GM23248 (cell line): ENCODE data around the gene CLTRN. TPM values are rescaled to one million over a fixed set of nuclear protein-coding genes. Genes with fewer than 3 reads are reported as not detected.
"Not testable (repeated sequence)": the region's sequence is repeated elsewhere in the genome, so short reads cannot be mapped to it uniquely, and the experiment has no call there.

Experiments used
- DNase-seq: peaks from one replicate; pipeline ENCODE4 v3.0.0-alpha.2; 2015
- H2AFZ ChIP-seq: fragments of 200-600 bp; sonication (generic); 2 replicates; pipeline ENCODE4 v1.6.1; 2016; ENCODE audit warnings: antibody characterized with exemption
- H3F3A ChIP-seq: fragments of 200-600 bp; sonication (generic); 2 replicates; pipeline ENCODE4 v1.6.1; 2016; ENCODE audit warnings: mild to moderate bottlenecking, antibody characterized with exemption, mixed run types; ENCODE audit not compliant: insufficient read depth
- H3K27ac ChIP-seq: fragments of 200-600 bp; sonication (generic); 2 replicates; pipeline ENCODE4 v1.5.1; 2016; ENCODE audit warnings: mild to moderate bottlenecking
- H3K27me3 ChIP-seq: fragments of 200-600 bp; sonication (generic); replicated peaks from 2 replicates; pipeline ENCODE4 v1.6.1; 2016; ENCODE audit warnings: mild to moderate bottlenecking; ENCODE audit not compliant: insufficient read depth
- H3K36me3 ChIP-seq: fragments of 200-600 bp; sonication (generic); 2 replicates; pipeline ENCODE4 v1.6.1; 2016; ENCODE audit warnings: low read depth, mild to moderate bottlenecking
- H3K4me1 ChIP-seq: fragments of 200-600 bp; sonication (generic); 2 replicates; pipeline ENCODE4 v1.6.1; 2016; ENCODE audit warnings: mild to moderate bottlenecking; ENCODE audit not compliant: insufficient read depth
- H3K4me2 ChIP-seq: fragments of 200-600 bp; sonication (generic); one replicate; pipeline ENCODE4 v1.6.1; 2016; ENCODE audit warnings: mild to moderate bottlenecking; ENCODE audit not compliant: unreplicated experiment
- H3K4me3 ChIP-seq: fragments of 200-600 bp; sonication (generic); 2 replicates; pipeline ENCODE4 v1.5.1; 2016; ENCODE audit warnings: mild to moderate bottlenecking
- H3K79me2 ChIP-seq: fragments of 200-600 bp; sonication (generic); 2 replicates; pipeline ENCODE4 v1.6.1; 2016; ENCODE audit warnings: mild to moderate bottlenecking; ENCODE audit not compliant: insufficient read depth
- H3K9ac ChIP-seq: fragments of 200-600 bp; sonication (generic); 2 replicates; pipeline ENCODE4 v1.6.1; 2016; ENCODE audit warnings: mild to moderate bottlenecking
- H3K9me2 ChIP-seq: fragments of 200-600 bp; sonication (generic); 2 replicates; pipeline ENCODE4 v1.6.1; 2016; ENCODE audit warnings: mixed run types, mild to moderate bottlenecking, moderate library complexity; ENCODE audit not compliant: insufficient read depth
- H3K9me3 ChIP-seq: fragments of 200-600 bp; sonication (generic); one replicate; pipeline ENCODE4 v1.6.1; 2017; ENCODE audit warnings: low read depth
- H4K20me1 ChIP-seq: fragments of 200-600 bp; sonication (generic); 2 replicates; pipeline ENCODE4 v1.6.0; 2016; ENCODE audit not compliant: insufficient read depth
- EZH2 ChIP-seq: fragments of 200-600 bp; sonication (generic); IDR thresholded peaks from 2 replicates; pipeline ENCODE4 v1.6.1; 2018; ENCODE audit warnings: antibody characterized with exemption, mild to moderate bottlenecking; ENCODE audit not compliant: insufficient read depth, poor library complexity, severe bottlenecking
- EZH2phosphoT487 ChIP-seq: fragments of 200-600 bp; sonication (generic); IDR thresholded peaks from 2 replicates; pipeline ENCODE4 v1.6.1; 2018; ENCODE audit warnings: antibody characterized with exemption, moderate library complexity, mild to moderate bottlenecking, low read depth; ENCODE audit not compliant: insufficient read depth
- WGBS, 2 experiments: methylation state at CpG; one replicate each; pipeline ENCODE4 v1.1.6; 2015 to 2017; ENCODE audit warnings: low lambda C conversion rate in 2 of 2, low coverage in 1 of 2; ENCODE audit errors: missing lambda C conversion rate in 2 of 2; 5-methylcytosine and 5-hydroxymethylcytosine counted together
- in situ Hi-C: fragments of 300-500 bp; cut with MboI; formaldehyde crosslinking; loops from 2 replicates; pipeline ENCODE4 v1.15.0; 2020
- polyA plus RNA-seq: library from polyadenylated mRNA; unstranded; fragments of >200 nt; fragmentation: Nextera tagmentation; extraction: Ambion mirVana; gene quantifications from 2 replicates; pipeline ENCODE4 v1.2.1, GENCODE V29; 2016
- total RNA-seq: library from RNA; depleted of rRNA; stranded (reverse); fragments of >200 nt; shearing (Covaris generic); gene quantifications from 2 replicates; pipeline ENCODE4 v1.2.3, GENCODE V29; 2014; rRNA removed

CLTRN gene
- 0.13 and 0.43 TPM in 2 replicates for total RNA-seq
- 0.18 and 0.23 TPM in 2 replicates for polyA plus RNA-seq

- Histone ChIP-seq H2AFZ (no peak within 1 kb of the TSS), H3K36me3 (no peaks in the 10 kb centered on the region), H3K9ac (no peak within 1 kb of the TSS), H3K27me3 (no peaks in the 10 kb centered on the region), H3K9me3 (no peaks in the 10 kb centered on the region), H3K4me3 (no peak within 1 kb of the TSS), H3K4me2 (no peak within 1 kb of the TSS), H3K27ac (no peak within 1 kb of the TSS), H4K20me1 (no peaks in the 10 kb centered on the region), H3K4me1 (no peaks in the 10 kb centered on the region), H3K79me2 (no peaks in the 10 kb centered on the region), H3K9me2 (no peaks in the 10 kb centered on the region), H3F3A (no peaks in the 10 kb centered on the region)
- TF ChIP-seq EZH2 (no peak), EZH2phosphoT487 (no peak)
- 44 to 49% methylated on average over 12 to 14 of the region's 14 CpGs for WGBS, 2 experiments
- DNase-seq = no peak
- in situ Hi-C loops = no loop called here
Observed at GRCh38 chrX:15664487-15665444, at the start of gene CLTRN. TSS of gene CLTRN (minus strand) at chrX:15664805. CDS start at chrX:15664775, 30 bp downstream.

- H3K4me3 ChIP-seq, H3K27ac ChIP-seq, H3K36me3 ChIP-seq, H3K9me3 ChIP-seq, H2AFZ ChIP-seq, H3K27me3 ChIP-seq, H3K4me1 ChIP-seq, DNase-seq, H3K79me2 ChIP-seq, H3K9ac ChIP-seq, H4K20me1 ChIP-seq, H3K9me2 ChIP-seq, in situ Hi-C loops, H3F3A ChIP-seq, H3K4me2 ChIP-seq: not testable (repeated sequence)
- 100% methylated on average over 4 to 5 of the region's 8 CpGs for WGBS, 2 experiments
Observed at GRCh38 chrX:15704273-15704672, 39.7 kb upstream of the CLTRN start.

DNA sequence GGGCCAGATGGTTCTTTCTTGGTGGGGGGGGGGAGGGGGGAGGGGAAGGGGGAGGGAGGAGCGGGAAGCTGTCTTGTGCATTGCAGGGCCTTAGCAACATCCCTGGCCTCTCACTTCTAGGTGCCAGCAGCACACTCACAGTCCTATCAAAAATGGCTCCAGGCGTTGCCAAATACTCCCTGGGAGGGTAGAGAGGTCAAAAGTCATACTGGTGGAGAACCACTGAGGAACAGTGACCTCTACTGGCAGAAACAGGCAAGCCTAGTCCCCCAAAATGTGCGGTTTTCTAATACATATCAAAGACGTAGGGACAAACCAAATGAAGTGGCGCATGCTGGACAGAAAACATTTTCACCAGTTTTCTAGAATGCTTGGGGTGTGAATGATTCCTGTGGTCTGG, 39.2 kb upstream of the CLTRN start:
- H4K20me1 ChIP-seq, H3K9me3 ChIP-seq, H3K4me1 ChIP-seq, H3K4me3 ChIP-seq, H3K27ac ChIP-seq, H3K9ac ChIP-seq, H2AFZ ChIP-seq, H3K27me3 ChIP-seq, H3K9me2 ChIP-seq, H3K36me3 ChIP-seq, H3K79me2 ChIP-seq, DNase-seq, H3F3A ChIP-seq, in situ Hi-C loops, H3K4me2 ChIP-seq: not testable (repeated sequence)
- WGBS, 2 experiments = no CpG with 5 or more reads among the region's 5 CpGs

- Histone ChIP-seq H3K4me2 (no peak overlapping the region), H2AFZ (no peak overlapping the region), H3K4me3 (no peak overlapping the region), H3K36me3 (no peaks in the 10 kb centered on the region), H3K79me2 (no peaks in the 10 kb centered on the region), H3F3A (no peaks in the 10 kb centered on the region), H4K20me1 (no peaks in the 10 kb centered on the region), H3K9me2 (no peaks in the 10 kb centered on the region), H3K27ac (no peak overlapping the region), H3K9me3 (no peaks in the 10 kb centered on the region), H3K27me3 (no peaks in the 10 kb centered on the region), H3K9ac (no peak overlapping the region), H3K4me1 (no peaks in the 10 kb centered on the region)
- TF ChIP-seq EZH2phosphoT487 (no peak), EZH2 (no peak)
- WGBS, 2 experiments = 98 to 99% methylated on average over 20 to 25 of the region's 40 CpGs
- DNase-seq = no peak
- in situ Hi-C loops = no loop called here
Observed at GRCh38 chrX:15702488-15703371, 38.1 kb upstream of the CLTRN start.
